Ureter (tissue), 1 donor: ENCODE results near the gene OSBPL3. TPM values are rescaled to one million over a fixed set of nuclear protein-coding genes. Genes with fewer than 3 reads are reported as not detected.
A peak's percentile ranks its signal among the peaks of the same experiment; 100 is the strongest.

Experiments used
- DNase-seq: peaks from one replicate; pipeline ENCODE4 v3.0.0-alpha.2; 2020; ENCODE audit warnings: low spot score
- total RNA-seq: library from RNA; stranded (reverse); gene quantifications from one replicate; pipeline ENCODE4 v1.2.4, GENCODE V29; 2023
- donor health status: DM: yes; HTN: yes; CAD: no.

OSBPL3 gene
- total RNA-seq, 1 donor from 2014 or later = 49.7 TPM

GRCh38 chr7:24980534-24981170 is 674 bp upstream of the OSBPL3 start:
- DNase-seq = peak; percentile 47

GRCh38 chr7:24979470-24979862 is 512 bp downstream of the OSBPL3 start:
- DNase-seq = peak; percentile 67

- peak; percentile 44 for DNase-seq
Observed at GRCh38 chr7:24978843-24979469, 1.0 kb downstream of the OSBPL3 start.

GRCh38 chr7:24975644-24976260 is 4.2 kb downstream of the OSBPL3 start:
- DNase-seq = no peak

GRCh38 chr7:24975172-24975571 is 4.8 kb downstream of the OSBPL3 start:
- DNase-seq = no peak

- no peak for DNase-seq
Observed at GRCh38 chr7:24974026-24974832, 5.7 kb downstream of the OSBPL3 start.

GRCh38 chr7:24972991-24973390 is 7.0 kb downstream of the OSBPL3 start:
- no peak for DNase-seq

GRCh38 chr7:24972166-24972477 is 7.9 kb downstream of the OSBPL3 start:
- no peak for DNase-seq

GRCh38 chr7:24971333-24972165 is 8.4 kb downstream of the OSBPL3 start:
- DNase-seq = peak; percentile 49

GRCh38 chr7:24970676-24971075 is 9.3 kb downstream of the OSBPL3 start:
- DNase-seq = no peak

GRCh38 chr7:24968165-24968564 is 11.8 kb downstream of the OSBPL3 start:
- no peak for DNase-seq

GRCh38 chr7:24967696-24968095 is 12.3 kb downstream of the OSBPL3 start:
- no peak for DNase-seq

- DNase-seq = no peak
Observed at GRCh38 chr7:24966802-24967201, 13.2 kb downstream of the OSBPL3 start.

GRCh38 chr7:24965831-24966708 is 13.9 kb downstream of the OSBPL3 start:
- DNase-seq = peak; percentile 53

GRCh38 chr7:24964191-24964590 is 15.8 kb downstream of the OSBPL3 start:
- no peak for DNase-seq

GRCh38 chr7:24963218-24963617 is 16.8 kb downstream of the OSBPL3 start:
- DNase-seq = peak; percentile 43

- DNase-seq = no peak
Observed at GRCh38 chr7:24962418-24962962, 17.5 kb downstream of the OSBPL3 start.

- no peak for DNase-seq
Observed at GRCh38 chr7:24959735-24960485, 20.1 kb downstream of the OSBPL3 start.

- no peak for DNase-seq
Observed at GRCh38 chr7:24958399-24958798, 21.6 kb downstream of the OSBPL3 start.

GRCh38 chr7:24956021-24956420 is 24.0 kb downstream of the OSBPL3 start:
- no peak for DNase-seq
